NT2/D1 (cell line): Measurements from ENCODE around the gene F11.

ENCODE experiments used
- SUZ12 ChIP-seq: IDR thresholded peaks from 2 replicates; pipeline ENCODE4 v1.6.1; 2011; ENCODE audit not compliant: insufficient read length, insufficient read depth; ENCODE audit errors: extremely low read depth
- YY1 ChIP-seq: IDR thresholded peaks from 2 replicates; pipeline ENCODE4 v1.6.1; 2011; ENCODE audit not compliant: insufficient read length, insufficient read depth

DNA sequence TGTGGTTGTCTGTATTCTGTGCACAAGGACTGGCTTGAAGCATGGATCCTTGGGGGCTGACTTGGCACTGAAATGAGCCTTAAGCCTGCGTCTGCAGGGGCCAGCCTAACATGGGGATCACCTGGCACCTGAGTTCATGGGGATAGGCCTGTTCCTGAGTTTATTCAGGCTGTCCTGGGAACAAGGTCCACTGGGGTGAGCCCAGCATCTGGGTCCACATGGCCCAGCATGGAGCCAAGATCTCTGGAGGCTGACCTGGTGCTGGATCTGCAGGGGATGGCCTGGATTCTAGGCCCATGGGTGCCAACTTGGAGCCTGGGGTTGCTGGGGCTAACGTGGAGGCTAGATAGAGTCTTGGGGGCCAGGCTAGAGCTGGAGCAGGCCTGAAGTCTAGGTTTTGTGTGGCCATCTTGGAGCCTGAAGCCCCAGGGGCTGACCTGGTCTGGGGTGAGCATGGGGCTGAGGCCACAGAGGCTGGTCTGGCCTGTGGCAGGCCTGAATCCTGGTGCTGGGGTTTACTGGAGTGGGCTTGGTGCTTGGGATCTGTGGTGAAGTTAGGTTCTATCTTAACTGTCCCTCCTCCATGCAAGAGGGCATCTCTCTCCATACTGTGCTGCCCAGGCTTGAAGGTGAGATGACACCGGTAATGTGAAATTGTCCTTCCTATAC, 39.3 kb upstream of the F11 start:
- TF ChIP-seq YY1 (no peak), SUZ12 (no peak)
